NT2/D1 (cell line): ENCODE data around the gene SLC66A1.
"Not testable (repeated sequence)": the region's sequence is repeated elsewhere in the genome, so short reads cannot be mapped to it uniquely, and the experiment has no call there.

ENCODE experiments used
- DNase-seq: peaks from one replicate; pipeline ENCODE4 v3.0.0-alpha.2; 2011; ENCODE audit warnings: low read depth, low spot score
- H3K27me3 ChIP-seq: 2 replicates; pipeline ENCODE4 v1.6.0; 2011; ENCODE audit warnings: mild to moderate bottlenecking; ENCODE audit not compliant: insufficient read length, insufficient read depth
- H3K36me3 ChIP-seq: 2 replicates; pipeline ENCODE4 v1.6.1; 2011; ENCODE audit warnings: mild to moderate bottlenecking, low read length, mixed read lengths; ENCODE audit not compliant: insufficient read depth, insufficient read length
- H3K4me1 ChIP-seq: 2 replicates; pipeline ENCODE4 v1.5.1; 2011; ENCODE audit not compliant: insufficient read depth, insufficient read length
- H3K4me3 ChIP-seq: 2 replicates; pipeline ENCODE4 v1.5.1; 2011; ENCODE audit warnings: low read depth; ENCODE audit not compliant: insufficient read length
- H3K9ac ChIP-seq: 2 replicates; pipeline ENCODE4 v1.6.0; 2011; ENCODE audit warnings: low read depth; ENCODE audit not compliant: insufficient read length
- H3K9me3 ChIP-seq: 2 replicates; pipeline ENCODE4 v1.5.1; 2011; ENCODE audit warnings: mild to moderate bottlenecking, low read length; ENCODE audit not compliant: insufficient read depth
- SUZ12 ChIP-seq: IDR thresholded peaks from 2 replicates; pipeline ENCODE4 v1.6.1; 2011; ENCODE audit not compliant: insufficient read length, insufficient read depth; ENCODE audit errors: extremely low read depth
- YY1 ChIP-seq: IDR thresholded peaks from 2 replicates; pipeline ENCODE4 v1.6.1; 2011; ENCODE audit not compliant: insufficient read length, insufficient read depth
- ZNF274 ChIP-seq: IDR thresholded peaks from 2 replicates; pipeline ENCODE4 v1.6.1; 2011; ENCODE audit warnings: mild to moderate bottlenecking, low read depth, low read length

SLC66A1 gene

GRCh38 chr1:19274636-19275035 is 37.5 kb upstream of the SLC66A1 start:
- TF ChIP-seq YY1 = no peak
- TF ChIP-seq SUZ12 = no peak
- TF ChIP-seq ZNF274 = no peak
- no peak for DNase-seq
- no peaks in the 10 kb centered on the region for H3K27me3 ChIP-seq
- H3K36me3 ChIP-seq = no peaks in the 10 kb centered on the region
- H3K4me1 ChIP-seq = no peaks in the 10 kb centered on the region
- H3K4me3 ChIP-seq = no peak overlapping the region
- no peaks in the 10 kb centered on the region for H3K9me3 ChIP-seq
- no peak overlapping the region for H3K9ac ChIP-seq

- Histone ChIP-seq H3K9me3 (no peaks in the 10 kb centered on the region), H3K36me3 (no peaks in the 10 kb centered on the region), H3K4me1 (no peaks in the 10 kb centered on the region), H3K9ac (no peak overlapping the region), H3K4me3 (no peak overlapping the region), H3K27me3 (no peaks in the 10 kb centered on the region)
- TF ChIP-seq SUZ12 = no peak
- TF ChIP-seq ZNF274 = no peak
- no peak for TF ChIP-seq YY1
- DNase-seq = no peak
These were observed 28.2 kb upstream of the SLC66A1 start for GRCh38 chr1:19283891-19284290.

GRCh38 chr1:19284881-19285280 is 27.2 kb upstream of the SLC66A1 start:
- no peaks in the 10 kb centered on the region for H3K27me3 ChIP-seq
- H3K36me3 ChIP-seq = no peaks in the 10 kb centered on the region
- TF ChIP-seq ZNF274 = no peak
- no peak for TF ChIP-seq SUZ12
- TF ChIP-seq YY1 = no peak
- no peak overlapping the region for H3K9ac ChIP-seq
- no peaks in the 10 kb centered on the region for H3K9me3 ChIP-seq
- H3K4me1 ChIP-seq = no peaks in the 10 kb centered on the region
- no peak overlapping the region for H3K4me3 ChIP-seq
- no peak for DNase-seq

- not testable (repeated sequence) for H3K36me3 ChIP-seq, DNase-seq, H3K9me3 ChIP-seq, H3K9ac ChIP-seq, H3K27me3 ChIP-seq, H3K4me3 ChIP-seq, H3K4me1 ChIP-seq
These were observed 26.8 kb upstream of the SLC66A1 start for GRCh38 chr1:19285366-19285765.

GRCh38 chr1:19285807-19286206 is 26.3 kb upstream of the SLC66A1 start:
- not testable (repeated sequence) for H3K9me3 ChIP-seq, H3K4me3 ChIP-seq, DNase-seq, H3K36me3 ChIP-seq, H3K9ac ChIP-seq, H3K27me3 ChIP-seq, H3K4me1 ChIP-seq

GRCh38 chr1:19287436-19288185 is 24.5 kb upstream of the SLC66A1 start:
- Histone ChIP-seq H3K27me3 (no peaks in the 10 kb centered on the region), H3K4me3 (no peak overlapping the region), H3K9me3 (no peaks in the 10 kb centered on the region), H3K4me1 (no peaks in the 10 kb centered on the region), H3K36me3 (no peaks in the 10 kb centered on the region), H3K9ac (no peak overlapping the region)
- no peak for DNase-seq
- TF ChIP-seq YY1 = no peak

- not testable (repeated sequence) for H3K27me3 ChIP-seq
These were observed 23.5 kb upstream of the SLC66A1 start, which contains the start of gene AKR7A3 for GRCh38 chr1:19288324-19289241. Gene AKR7A3 (minus strand): TSS chr1:19288770. CDS start chr1:19288709, 61 bp downstream.

More at GRCh38 chr1:19288324-19289241, 23.5 kb upstream of the SLC66A1 start, which contains the start of gene AKR7A3:
- H3K4me1 ChIP-seq, H3K4me3 ChIP-seq, DNase-seq, H3K9me3 ChIP-seq, H3K36me3 ChIP-seq, H3K9ac ChIP-seq: not testable (repeated sequence)
